HCT116 (cell line): ENCODE measurements around the gene CLASP1.

Experiments
- CEBPB ChIP-seq: IDR thresholded peaks from 2 replicates; pipeline ENCODE4 v1.6.1; 2012; ENCODE audit warnings: low read depth
- CTCF ChIP-seq, 3 experiments: fragments of 200-600 bp in 1 of 3; sonication (generic) in 1 of 3; IDR thresholded peaks in 2 of 3; conservative IDR thresholded peaks in 1 of 3; 2 replicates each; pipeline ENCODE4 v1.5.1; 2012 to 2017; ENCODE audit warnings: low read depth in 2 of 3, low read length in 2 of 3, antibody characterized with exemption in 1 of 3, borderline replicate concordance in 1 of 3, control low read depth in 1 of 3, mild to moderate bottlenecking in 1 of 3, mixed read lengths in 1 of 3, mixed run types in 1 of 3, moderate library complexity in 1 of 3; ENCODE audit not compliant: insufficient read depth in 1 of 3
- POLR2AphosphoS5 ChIP-seq: IDR thresholded peaks from 2 replicates; pipeline ENCODE4 v1.6.1; 2011; ENCODE audit warnings: mild to moderate bottlenecking, low read depth, low read length, moderate library complexity

- no peak for TF ChIP-seq POLR2AphosphoS5
- TF ChIP-seq CTCF (IDR thresholded peaks at IDR 0.05 in 2 of 3, conservative IDR thresholded peaks at IDR 0.05 in 1 of 3; ENCODE audit: borderline replicate concordance in 1 of 3, insufficient read depth in 1 of 3, low read depth in 2 of 3, low read length in 2 of 3) = no peak
- TF ChIP-seq CEBPB = no peak
These were observed 37.6 kb upstream of the CLASP1 start for GRCh38 chr2:121686902-121687301.
